NB4 (cell line): ENCODE results near the gene GABBR2.
A peak's percentile ranks its signal among the peaks of the same experiment; 100 is the strongest.

Source experiments
- DNase-seq: peaks from one replicate; pipeline ENCODE4 v3.0.0; 2010; ENCODE audit warnings: low read depth
- H3K4me3 ChIP-seq: one replicate; pipeline ENCODE4 v1.5.1; 2011; ENCODE audit warnings: mild to moderate bottlenecking, low read depth, low read length, moderate library complexity
- CTCF ChIP-seq: IDR thresholded peaks from one replicate; pipeline ENCODE4 v1.5.1; 2012; ENCODE audit warnings: low read depth, low read length
- MAX ChIP-seq: IDR thresholded peaks from 2 replicates; pipeline ENCODE4 v1.6.1; 2011; ENCODE audit warnings: low read depth, low read length
- MYC ChIP-seq: IDR thresholded peaks from 2 replicates; pipeline ENCODE4 v1.6.1; 2011; ENCODE audit warnings: low read depth, low read length
- POLR2A ChIP-seq: IDR thresholded peaks from 2 replicates; pipeline ENCODE4 v1.6.1; 2011; ENCODE audit warnings: mild to moderate bottlenecking; ENCODE audit not compliant: insufficient read length; ENCODE audit errors: extremely low read depth

The GABBR2 gene

GRCh38 chr9:98551511-98552286, 157.0 kb downstream of the GABBR2 start:
- TF ChIP-seq CTCF = no peak
- no peak for TF ChIP-seq MYC
- no peak for TF ChIP-seq POLR2A
- TF ChIP-seq MAX = no peak
- no peak overlapping the region for H3K4me3 ChIP-seq
- DNase-seq = no peak

- no peak for TF ChIP-seq CTCF
- TF ChIP-seq POLR2A = no peak
- TF ChIP-seq MYC = no peak
- no peak for TF ChIP-seq MAX
- no peak overlapping the region for H3K4me3 ChIP-seq
- DNase-seq = peak; percentile 66
Observed at GRCh38 chr9:98550206-98550820, 158.4 kb downstream of the GABBR2 start.

GRCh38 chr9:98549401-98549800, 159.3 kb downstream of the GABBR2 start:
- DNase-seq = no peak
- no peak overlapping the region for H3K4me3 ChIP-seq
- no peak for TF ChIP-seq CTCF
- TF ChIP-seq MAX = no peak
- no peak for TF ChIP-seq POLR2A
- TF ChIP-seq MYC = no peak

- DNase-seq = no peak
- TF ChIP-seq MYC = no peak
- TF ChIP-seq POLR2A = no peak
- no peak for TF ChIP-seq MAX
- no peak for TF ChIP-seq CTCF
- no peak overlapping the region for H3K4me3 ChIP-seq
Observed at GRCh38 chr9:98547606-98548005, 161.1 kb downstream of the GABBR2 start.

- no peak for DNase-seq
- H3K4me3 ChIP-seq = no peak overlapping the region
- TF ChIP-seq MAX = no peak
- no peak for TF ChIP-seq MYC
- no peak for TF ChIP-seq CTCF
- no peak for TF ChIP-seq POLR2A
Observed at GRCh38 chr9:98545021-98545420, 163.7 kb downstream of the GABBR2 start.
